CD4-positive, alpha-beta T cell treated with Interleukin-15 for 1 hour (primary cell): ENCODE results near the gene MAGI3.
"Not testable (repeated sequence)": the region's sequence is repeated elsewhere in the genome, so short reads cannot be mapped to it uniquely, and the experiment has no call there.

Experiments used
- DNase-seq: peaks from one replicate; pipeline ENCODE4 v3.0.0-alpha.2; 2020

The MAGI3 gene

DNA sequence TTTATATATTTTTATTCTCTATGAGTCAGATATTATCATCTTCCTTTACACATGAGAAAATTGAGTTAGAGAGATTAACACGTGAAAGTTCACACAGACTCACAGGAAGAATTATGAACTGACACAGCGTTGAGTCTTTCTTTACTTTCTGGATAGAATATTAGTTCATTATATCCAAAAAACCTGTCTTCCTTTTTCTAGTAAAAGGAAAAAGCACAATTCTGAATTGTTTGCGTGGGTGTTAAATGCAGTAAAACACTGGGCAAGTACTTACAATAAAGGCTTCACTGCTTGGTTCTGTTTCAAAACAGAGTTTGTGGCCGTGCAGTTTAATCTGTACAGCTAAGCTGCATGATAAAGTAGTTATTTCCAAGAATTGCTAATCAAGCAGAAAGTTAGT is 10.8 kb downstream of the MAGI3 start:
- no peak for DNase-seq

DNA sequence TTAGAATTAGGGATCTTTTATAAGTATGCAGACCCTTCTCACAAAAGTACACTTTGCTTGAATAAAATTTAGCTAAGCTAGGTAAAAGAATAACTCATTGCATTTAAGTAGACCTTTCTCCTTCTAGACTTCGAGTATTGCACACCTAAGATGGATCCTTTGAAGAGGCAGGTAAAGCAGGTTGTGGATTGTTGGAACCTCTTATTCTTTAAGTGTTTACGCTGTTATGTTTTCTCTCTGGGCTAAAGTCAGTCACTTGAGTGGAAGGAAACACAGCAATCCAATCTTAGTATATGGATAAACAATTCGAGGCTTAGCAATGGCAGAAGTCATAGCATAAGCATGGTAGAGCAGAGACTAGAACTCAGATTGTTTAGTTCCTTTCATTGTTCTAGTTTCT is 11.4 kb downstream of the MAGI3 start:
- DNase-seq: no peak

DNA sequence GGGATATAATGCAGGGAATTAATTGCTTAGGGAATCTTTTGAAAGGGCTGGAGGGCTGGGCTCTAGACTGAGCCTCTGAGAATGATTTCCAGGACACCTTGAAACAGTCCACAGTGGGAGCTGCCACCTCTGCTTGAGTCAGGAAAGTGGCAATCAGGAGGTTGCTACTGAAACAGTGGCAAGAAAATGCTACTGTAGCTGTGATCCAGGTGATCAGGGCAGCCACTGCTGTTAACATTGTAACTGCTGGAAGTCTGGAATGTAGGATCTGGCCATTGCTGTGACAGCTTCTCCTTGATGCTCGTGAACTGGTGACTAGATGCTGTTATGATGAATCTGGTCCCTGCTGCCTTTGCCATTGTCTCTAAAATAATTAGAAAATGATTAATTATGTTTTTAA is 12.8 kb downstream of the MAGI3 start:
- no peak for DNase-seq

DNA sequence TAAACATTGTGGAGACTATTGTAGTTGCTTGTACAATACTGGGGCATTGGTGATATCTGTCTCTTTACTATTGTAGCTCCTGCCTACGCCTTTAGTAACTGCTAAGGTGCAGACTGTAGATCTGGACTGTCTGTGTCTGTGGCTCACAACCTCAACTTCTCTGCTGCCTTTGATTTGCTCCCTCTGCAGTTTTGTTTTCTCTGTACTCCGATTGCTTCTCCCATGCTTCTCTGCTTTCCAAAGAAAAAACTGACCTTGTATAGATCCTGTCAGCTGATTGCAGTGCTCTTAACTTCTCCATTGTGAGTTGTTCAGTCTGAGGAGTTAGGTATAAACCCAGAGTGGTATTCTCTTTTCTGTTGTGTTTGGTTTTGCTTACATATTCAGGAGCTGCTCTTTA is 15.3 kb downstream of the MAGI3 start:
- no peak for DNase-seq

DNA sequence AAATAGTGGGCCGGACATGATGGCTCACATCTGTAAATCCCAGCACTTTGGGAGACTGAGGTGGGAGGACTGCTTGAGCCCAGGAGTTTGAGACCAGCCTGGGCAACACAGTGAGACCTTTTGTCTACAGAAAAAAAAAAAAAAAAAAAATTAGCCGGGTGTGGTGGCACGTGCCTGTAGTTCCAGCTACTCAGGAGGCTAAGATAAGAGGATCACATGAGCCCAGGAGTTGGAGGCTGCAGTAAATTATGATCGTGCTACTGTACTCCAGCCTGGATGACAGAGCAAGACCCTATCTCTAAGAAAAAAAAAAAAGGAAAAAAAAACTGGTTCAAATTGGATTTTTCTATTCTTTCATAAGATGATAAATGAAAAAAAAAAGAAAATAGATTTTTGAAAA is 15.8 kb downstream of the MAGI3 start:
- not testable (repeated sequence) for DNase-seq

DNA sequence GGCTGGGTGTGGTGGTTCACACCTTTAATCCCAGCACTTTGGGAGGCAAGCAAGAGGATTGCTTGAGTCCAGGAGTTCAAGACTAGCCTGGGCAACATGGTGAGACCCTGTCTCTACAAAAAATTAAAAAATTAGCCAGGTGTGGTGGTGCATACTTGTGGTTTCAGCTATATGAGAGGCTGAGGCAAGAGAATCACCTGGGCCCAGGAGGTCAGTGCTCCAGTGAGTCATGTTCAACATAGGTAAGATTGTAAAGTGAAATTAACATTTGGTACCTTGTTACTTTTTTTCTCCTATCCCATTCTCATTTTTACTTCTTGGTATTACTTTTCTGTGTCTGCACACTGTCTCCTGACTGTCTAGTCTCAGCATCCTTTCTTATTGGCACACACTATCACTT is 19.0 kb downstream of the MAGI3 start:
- DNase-seq: no peak

DNA sequence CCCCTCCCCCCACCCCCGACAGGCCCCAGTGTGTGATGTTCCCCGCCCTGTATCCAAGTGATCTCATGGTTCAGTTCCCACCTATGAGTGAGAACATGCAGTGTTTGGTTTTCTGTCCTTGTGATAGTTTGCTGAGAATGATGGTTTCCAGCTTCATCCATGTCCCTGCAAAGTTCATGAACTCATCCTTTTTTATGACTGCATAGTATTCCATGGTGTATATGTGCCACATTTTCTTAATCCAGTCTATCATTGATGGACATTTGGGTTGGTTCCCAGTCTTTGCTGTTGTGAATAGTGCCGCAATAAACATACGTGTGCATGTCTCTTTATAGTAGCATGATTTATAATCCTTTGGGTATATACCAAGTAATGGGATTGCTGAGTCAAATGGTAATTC is 21.7 kb downstream of the MAGI3 start:
- not testable (repeated sequence) for DNase-seq

DNA sequence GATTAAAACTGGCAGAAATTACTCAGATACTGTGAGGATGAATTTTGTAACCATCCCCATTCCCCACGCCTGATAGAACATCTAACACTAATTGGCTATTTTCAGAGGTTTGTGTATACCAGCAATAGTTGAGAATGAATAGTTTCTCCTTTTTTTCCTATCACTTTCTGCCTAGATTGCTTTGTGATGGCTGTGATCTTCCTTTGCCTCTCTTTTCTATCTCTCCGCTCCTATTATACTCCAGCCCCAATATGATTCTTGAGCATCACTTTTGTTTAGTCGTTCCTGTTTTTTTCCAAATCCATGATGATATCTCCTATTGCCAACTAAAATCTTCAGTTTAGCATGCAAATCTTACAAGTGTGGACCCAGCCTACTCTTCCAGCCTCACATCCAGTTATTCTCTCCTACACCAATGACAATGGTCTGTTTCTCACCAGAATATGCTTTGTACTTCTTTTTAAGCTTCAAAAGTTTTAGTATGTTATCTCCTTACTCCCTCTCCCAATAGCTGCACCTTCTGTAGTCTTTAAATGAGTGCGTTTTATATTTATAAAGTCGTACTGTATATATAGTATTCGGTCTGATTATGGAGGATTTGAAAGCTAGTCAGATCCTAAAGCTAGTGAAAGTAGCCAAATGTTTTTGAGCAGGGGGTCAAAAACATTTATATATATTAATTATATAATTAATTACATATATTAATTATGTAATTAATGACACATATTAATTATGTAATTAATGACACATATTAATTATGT is 25.2 kb downstream of the MAGI3 start:
- DNase-seq: no peak

DNA sequence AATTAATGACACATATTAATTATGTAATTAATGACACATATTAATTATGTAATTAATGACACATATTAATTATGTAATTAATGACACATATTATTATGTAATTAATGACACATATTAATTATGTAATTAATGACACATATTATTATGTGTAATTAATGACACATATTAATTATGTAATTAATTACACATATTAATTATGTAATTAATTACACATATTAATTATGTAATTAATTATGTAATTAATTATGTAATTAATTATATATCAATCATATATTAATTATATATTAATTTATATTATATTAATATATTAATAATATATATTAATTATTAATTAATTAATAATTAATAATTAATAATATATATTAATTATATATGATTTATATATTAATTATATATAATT is 25.8 kb downstream of the MAGI3 start:
- not testable (repeated sequence) for DNase-seq

DNA sequence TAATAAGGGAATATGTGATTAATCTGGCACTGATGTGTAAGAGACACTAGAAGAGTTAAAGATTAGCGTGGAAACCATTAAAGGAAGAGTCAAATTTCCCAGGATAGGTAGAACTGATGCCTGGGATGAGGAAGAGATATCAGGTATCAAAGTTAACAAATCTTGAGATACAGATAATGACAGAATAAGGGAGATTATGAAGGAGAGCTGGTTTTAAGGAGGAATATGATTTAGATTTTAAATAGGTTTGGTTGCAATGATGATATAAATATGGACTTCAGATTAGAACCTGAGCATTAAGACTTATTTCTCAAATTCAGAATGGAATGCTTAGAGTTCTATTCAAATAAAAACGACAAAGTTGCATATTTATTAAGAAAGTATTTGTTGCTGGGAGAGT is 26.2 kb downstream of the MAGI3 start:
- DNase-seq: no peak

DNA sequence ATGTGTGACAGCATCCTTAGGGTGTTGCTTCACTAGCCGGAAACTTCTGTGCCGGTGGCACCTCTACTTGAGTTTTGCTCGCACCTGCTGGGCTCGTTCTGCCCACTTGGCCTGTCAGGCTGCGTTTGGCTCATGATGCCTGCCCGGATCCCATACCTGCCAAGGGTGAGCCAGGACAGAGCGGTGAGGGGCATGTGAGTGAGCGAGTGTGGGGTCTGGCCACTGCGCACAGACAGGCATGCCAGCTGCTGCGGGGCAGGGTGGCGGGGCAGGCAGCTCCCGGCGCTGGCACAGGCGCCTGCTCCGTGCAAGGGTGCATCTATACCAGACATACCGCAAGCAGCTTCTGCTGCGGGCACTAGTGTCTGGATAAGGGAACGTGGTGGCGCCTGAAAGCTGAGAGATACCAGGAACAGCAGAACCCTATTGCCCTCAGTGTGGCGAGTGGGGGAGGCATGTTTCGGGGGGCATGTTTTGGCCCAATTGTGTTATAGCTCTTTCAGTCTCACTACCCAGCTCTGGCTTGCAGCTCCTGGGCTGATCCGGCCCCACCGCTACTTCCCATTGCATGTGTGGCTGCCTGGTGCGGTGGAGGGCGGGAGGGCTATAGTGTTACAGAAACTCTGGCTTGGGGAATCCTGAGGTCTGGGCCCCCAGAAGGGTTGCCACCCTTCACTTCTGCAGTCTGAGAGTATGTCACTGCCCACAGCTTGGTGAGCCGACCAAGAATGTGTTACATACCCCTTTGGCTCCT is 32.2 kb downstream of the MAGI3 start:
- no peak for DNase-seq

DNA sequence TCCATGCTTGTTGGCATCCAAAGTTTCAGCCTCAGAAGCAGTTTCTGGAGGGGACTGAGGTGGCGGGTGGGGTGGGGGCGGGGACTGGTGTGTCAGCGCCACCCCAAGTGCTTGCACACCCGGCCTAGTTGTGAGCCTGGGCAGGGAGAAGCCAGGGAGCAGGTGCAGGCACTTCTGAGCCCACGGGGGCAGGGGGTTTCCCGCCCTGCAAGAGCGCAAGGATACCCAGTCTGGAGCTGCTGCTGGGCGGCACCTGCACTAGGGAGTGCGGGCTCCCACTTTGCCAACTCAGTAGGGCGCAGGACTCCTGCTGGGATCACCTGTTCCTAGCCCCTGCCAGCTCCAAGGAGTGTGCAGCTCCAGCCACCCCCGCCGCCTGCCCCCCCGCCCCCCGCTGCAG is 33.5 kb downstream of the MAGI3 start:
- DNase-seq: no peak

DNA sequence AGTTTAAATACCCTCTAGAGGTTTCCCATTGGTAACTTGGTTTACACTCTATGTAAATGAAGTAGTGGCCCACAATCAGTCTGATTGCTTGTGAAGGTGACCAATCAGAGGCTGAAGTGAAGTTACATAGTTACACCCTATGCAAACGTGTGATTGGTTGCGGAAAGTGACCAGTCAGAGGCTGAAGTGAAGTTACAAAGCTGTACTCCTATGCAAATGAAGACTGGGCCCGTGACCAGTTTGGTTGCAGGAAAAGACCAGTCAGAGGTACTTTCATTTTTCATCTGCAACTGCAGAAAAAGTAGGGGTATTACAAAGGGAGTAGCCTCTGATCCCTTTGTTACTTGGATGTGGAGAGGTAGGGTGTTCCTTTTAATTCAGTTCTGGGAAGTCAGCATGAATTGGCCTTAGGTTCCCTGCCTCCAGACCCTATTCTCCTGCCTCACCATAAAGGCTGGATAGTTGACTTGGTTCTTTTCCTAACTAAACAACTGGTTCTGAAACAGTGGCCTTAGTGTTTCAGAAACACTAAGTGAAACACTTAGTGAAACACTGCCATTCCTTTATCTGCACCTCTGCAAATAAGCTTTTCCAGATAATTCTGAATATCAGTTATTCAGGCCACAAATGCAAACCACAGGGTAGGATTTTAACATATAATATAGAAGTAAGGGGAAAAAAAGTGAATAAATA is 39.3 kb downstream of the MAGI3 start:
- DNase-seq: no peak

DNA sequence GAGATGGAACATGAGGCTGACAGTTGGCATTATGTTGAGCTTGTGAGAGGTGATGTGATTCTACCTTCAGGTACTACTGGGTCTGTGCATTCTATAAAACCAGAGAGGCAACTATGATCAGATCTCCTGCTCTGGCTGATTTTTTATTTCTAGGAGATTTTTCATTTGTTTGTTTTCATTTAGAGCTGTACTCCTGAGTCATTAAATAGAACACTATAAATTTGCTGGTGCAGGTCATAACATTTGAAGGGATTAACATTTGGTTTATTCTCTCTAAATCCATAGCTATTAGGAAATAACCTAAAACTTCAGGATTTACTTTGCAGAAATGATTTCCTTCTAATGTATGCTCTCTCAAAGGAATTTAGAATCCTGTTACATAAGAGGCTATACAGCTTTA is 42.9 kb downstream of the MAGI3 start:
- DNase-seq: no peak

DNA sequence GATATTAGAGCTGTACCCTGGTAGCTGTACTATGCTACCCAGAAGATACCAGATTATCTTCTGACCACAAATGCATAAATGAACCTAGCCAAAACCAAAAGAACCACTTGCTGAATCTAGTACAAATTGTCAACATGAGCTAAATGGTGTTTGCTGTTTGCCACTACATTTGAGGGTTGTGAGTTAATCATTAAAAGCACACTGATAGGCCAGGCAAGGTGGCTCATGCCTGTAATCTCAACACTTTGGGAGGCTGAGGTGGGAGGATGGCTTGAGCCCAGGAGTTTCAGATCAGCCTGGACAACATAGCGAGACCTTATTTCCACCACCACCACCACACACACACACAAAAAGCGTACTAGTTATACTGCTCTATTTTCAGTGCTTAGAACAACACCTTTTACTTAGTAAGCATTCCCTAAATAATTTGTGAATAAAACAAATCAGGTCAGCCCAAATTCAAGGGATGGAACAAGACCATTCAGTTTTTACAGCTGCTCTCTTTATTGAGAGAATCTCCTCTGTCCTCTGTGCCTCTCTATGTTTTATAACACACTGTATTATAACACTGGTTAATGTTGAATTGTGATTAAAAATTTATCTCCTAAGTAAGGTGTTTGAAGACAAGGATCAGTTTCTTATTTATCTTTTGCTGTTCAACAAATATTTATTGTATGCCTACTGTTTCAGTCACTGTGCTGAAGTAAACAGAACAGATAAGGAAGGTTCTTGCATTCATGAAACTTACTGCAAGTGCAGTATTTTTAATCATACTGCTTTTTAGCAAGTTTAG is 44.0 kb downstream of the MAGI3 start:
- no peak for DNase-seq

DNA sequence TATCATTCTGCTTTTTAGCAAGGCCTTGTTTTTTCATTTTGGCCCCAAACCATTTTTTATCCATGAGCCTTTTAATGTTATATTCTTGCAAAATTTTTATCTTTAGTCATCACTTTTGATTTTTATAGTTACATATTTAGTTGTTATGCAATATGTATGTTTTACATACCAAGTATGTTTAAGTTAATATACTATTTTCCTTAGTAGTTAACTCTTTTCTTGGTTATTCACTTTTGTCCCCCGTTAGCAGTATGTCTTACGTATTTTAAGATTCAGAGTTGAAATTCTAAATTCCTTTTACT is 44.5 kb downstream of the MAGI3 start:
- DNase-seq: no peak

DNA sequence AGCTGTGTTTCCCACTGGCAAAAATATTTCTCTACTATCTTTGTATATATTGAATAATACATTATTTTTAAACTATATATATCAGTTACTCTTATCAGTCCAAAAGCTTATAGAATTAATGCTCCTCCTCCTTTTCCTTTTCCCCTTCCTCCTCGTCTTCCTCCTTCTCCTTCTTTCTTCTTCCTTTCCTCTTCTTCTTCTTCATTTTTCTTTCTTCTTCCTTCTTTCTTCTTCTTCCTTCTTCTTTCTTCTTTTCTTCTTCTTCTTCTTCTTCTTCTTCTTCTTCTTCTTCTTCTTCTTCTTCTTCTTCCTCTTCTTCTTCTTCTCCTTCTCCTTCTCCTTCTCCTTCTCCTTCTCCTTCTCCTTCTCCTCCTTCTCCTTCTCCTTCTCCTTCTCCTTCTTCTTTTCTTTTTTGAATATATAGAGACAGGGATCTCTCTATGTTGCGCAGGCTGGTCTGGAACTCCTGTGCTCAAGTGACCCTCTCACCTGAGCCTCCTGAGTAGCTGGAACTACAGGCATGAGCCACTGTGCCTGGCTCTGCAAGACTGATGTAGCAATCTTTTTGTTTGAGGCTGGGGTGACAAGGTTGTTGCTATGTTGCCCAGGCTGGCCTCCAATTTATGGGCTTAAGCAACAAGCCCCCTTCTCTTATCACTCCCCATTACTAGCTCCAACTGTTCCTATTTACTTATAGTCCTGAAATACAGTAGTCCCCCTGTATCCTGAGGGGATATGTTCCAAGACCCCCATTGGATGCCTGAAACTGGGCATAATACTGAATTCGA is 47.4 kb downstream of the MAGI3 start:
- DNase-seq: no peak

DNA sequence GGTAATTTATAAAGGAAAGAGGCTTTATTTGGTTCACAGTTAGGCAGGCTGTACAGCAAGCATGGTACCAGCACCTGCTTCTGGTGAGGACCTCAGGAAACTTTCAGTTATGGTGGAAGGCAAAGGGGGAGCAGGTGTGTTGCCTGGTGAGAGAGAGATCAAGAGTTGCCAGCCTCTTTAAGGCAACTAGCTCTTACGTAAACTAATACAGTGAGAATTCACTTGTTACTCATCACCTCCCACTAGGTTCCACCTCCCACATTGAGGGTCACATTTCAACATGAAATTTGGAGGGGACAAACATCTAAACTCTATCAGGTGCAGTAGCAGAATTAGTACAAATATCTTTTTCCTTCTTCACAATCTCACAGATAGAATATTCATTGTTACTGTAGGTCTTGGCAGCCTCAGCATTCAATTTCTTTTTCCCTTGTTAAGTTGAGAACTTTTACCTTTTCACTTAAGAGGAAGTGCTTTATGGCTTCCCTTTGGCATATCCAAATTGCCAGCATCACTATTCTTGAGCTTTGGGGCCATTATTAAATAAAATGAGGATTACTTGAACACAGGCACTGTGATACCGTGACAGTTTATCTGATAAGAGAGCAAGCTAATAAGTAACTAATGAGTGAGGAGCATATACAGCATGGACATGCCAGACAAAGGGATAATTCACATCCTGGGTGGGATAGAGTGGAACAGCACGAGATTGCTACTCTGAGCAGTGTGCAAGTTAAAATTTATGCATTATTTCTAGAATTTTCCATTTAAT is 48.4 kb downstream of the MAGI3 start:
- DNase-seq: no peak

DNA sequence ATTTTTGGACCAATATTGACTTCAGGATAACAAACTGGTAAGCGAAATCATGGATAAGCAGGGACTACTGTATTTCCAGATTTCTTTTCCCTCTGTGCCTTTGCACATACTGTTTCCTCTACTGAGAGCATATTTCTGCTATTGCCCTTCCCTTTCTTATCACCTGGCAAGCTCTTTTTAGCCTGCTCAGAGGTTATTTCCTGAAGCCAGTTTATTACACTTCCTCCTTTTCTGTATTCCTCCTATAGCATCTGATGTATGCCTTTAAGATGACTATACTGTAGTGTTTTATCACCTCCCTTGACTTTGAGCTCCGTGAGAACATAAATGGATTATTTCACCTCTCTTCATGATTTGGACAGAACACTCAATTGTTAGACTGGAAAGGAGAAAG is 49.0 kb downstream of the MAGI3 start:
- no peak for DNase-seq

DNA sequence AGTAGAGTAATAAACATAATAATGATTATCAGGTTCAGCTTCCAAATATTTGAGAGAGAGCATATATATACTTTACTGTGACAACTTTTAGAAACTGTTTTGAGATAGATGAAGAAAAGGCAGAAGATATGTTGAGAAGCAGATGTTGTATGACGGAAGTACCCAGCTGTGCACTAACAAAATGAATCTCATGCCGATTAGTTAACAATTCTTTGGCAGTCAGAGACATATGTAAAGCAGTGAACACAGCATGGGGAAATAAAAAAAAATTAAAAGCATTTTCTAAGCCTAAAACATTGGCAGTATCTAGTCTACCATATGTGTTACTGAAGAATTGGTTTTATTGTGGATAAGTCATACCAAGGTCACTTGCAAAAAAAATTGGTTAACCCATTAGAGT is 51.8 kb downstream of the MAGI3 start:
- DNase-seq: no peak

DNA sequence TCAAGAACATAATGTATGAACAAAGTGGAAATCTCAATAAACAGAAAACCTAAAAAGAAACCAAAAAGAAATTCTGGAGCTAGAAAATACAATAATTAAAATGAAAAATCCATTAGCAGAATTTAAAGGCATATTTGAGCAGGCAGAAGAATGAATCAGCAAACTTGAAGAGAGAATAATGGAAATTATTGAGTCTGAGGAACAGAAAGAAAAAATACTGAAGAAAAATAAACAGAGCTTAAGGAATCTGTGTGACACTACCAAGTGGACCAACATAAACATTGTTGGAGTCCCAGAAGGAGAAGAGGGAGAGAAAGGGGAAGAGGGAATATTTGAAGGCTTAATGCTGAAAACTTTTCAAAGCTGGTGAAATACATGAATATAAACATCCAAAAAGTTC is 54.5 kb downstream of the MAGI3 start:
- no peak for DNase-seq

DNA sequence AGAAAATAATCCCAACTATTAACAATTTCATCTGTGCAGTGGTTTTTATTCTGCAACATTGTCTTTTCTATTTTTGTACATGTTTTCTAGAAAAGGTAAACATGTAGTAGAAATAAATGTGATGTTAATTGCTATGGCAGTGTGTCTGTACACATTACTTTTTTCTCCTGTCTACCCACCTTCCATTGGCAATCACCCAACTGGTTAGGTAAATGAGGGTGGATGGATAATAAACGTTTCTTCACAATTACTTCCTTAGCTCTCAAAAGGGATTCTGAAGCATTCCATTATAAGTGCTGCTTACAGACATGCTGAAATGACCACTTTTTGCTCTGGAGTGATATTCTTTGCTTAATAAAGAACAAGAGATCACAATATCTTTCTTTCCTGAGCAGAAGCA is 61.4 kb downstream of the MAGI3 start:
- no peak for DNase-seq
